Erythroblast (primary cell): Measurements from ENCODE around the gene STMP1.

Experiments
- GATA1 ChIP-seq: IDR thresholded peaks from 2 replicates; pipeline ENCODE4 v1.6.1; 2011; ENCODE audit warnings: low read depth, mild to moderate bottlenecking, control low read depth, low read length, moderate library complexity
- POLR2A ChIP-seq: IDR thresholded peaks from 2 replicates; pipeline ENCODE4 v1.6.1; 2011; ENCODE audit warnings: mild to moderate bottlenecking, low read length

DNA sequence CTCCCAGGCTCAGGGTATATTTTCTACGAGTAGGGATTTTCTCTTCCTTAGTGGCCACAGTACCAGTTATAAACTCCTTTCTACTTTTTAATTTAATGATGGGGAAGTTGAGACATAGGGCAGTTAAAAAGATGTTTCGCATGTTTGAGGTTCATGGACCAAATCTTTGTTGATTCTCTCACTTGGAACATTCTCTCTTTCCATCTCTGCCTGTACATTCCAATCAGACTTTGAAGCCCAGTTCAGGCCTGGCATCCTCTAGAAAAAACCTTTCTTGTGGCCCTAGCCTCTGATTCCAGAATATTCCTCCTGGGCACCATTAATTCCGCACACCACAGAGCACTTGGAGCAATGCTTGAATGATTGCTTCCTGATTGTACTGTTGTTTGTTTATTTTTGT is 47.2 kb downstream of the STMP1 start:
- TF ChIP-seq POLR2A (no peak), GATA1 (no peak)
